ENCODE results near the gene PPP2R5D. TPM values are rescaled to one million over a fixed set of nuclear protein-coding genes. Genes with fewer than 3 reads are reported as not detected.
A peak's percentile ranks its signal among the peaks of the same experiment; 100 is the strongest.

Gene PPP2R5D
- total RNA-seq, 4 donors from 2014 or later: 44.3 to 68.2 (median 52.6) TPM

GRCh38 chr6:43029120-43029519 lies 44.8 kb downstream of the PPP2R5D start:
- Histone ChIP-seq H3K4me1 (peaks cover 26 to 34% of the 10 kb centered on the region in 2 donors), H3K9me3 (no peaks in the 10 kb centered on the region), H3K4me3 (no peak overlapping the region), H3K27me3 (no peaks in the 10 kb centered on the region), H3K27ac (peak overlapping the region in 3 of 4 donors; percentile 1 to 84 (median 10)), H3K36me3 (peaks cover 0 to 65% of the 10 kb centered on the region in 2 donors)
- DNase-seq (peak in 1 of 2 donors; percentile 47), ATAC-seq (peak in 1 of 2 donors; percentile 61)
- no peak for TF ChIP-seq POLR2A (IDR thresholded peaks at IDR 0.05)
- TF ChIP-seq, protein P1, sequence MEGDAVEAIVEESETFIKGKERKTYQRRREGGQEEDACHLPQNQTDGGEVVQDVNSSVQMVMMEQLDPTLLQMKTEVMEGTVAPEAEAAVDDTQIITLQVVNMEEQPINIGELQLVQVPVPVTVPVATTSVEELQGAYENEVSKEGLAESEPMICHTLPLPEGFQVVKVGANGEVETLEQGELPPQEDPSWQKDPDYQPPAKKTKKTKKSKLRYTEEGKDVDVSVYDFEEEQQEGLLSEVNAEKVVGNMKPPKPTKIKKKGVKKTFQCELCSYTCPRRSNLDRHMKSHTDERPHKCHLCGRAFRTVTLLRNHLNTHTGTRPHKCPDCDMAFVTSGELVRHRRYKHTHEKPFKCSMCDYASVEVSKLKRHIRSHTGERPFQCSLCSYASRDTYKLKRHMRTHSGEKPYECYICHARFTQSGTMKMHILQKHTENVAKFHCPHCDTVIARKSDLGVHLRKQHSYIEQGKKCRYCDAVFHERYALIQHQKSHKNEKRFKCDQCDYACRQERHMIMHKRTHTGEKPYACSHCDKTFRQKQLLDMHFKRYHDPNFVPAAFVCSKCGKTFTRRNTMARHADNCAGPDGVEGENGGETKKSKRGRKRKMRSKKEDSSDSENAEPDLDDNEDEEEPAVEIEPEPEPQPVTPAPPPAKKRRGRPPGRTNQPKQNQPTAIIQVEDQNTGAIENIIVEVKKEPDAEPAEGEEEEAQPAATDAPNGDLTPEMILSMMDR (IDR thresholded peaks at IDR 0.05 in 4 of 5, conservative IDR thresholded peaks at IDR 0.05 in 1 of 5): no peak
- intact Hi-C loops (cut with DNase I; ENCODE audit: low total_unique reads): no loop called here
- in situ Hi-C loops (cut with MboI; ENCODE audit: low sequenced_read_pairs in 4 of 4): no loop called here

GRCh38 chr6:43032326-43032725 lies 48.0 kb downstream of the PPP2R5D start:
- no peak for TF ChIP-seq POLR2A (IDR thresholded peaks at IDR 0.05)
- TF ChIP-seq, protein P1 (IDR thresholded peaks at IDR 0.05 in 4 of 5, conservative IDR thresholded peaks at IDR 0.05 in 1 of 5): no peak
- Histone ChIP-seq H3K36me3 (peaks cover 0 to 47% of the 10 kb centered on the region in 2 donors), H3K27me3 (no peaks in the 10 kb centered on the region), H3K4me1 (peaks cover 25 to 28% of the 10 kb centered on the region in 2 donors), H3K9me3 (no peaks in the 10 kb centered on the region), H3K4me3 (no peak overlapping the region), H3K27ac (peak overlapping the region in 1 of 4 donors; percentile 48)
- intact Hi-C loops (cut with DNase I; ENCODE audit: low total_unique reads): no loop called here
- DNase-seq (no peak), ATAC-seq (no peak)
- in situ Hi-C loops (cut with MboI; ENCODE audit: low sequenced_read_pairs in 4 of 4): no loop called here

DNA sequence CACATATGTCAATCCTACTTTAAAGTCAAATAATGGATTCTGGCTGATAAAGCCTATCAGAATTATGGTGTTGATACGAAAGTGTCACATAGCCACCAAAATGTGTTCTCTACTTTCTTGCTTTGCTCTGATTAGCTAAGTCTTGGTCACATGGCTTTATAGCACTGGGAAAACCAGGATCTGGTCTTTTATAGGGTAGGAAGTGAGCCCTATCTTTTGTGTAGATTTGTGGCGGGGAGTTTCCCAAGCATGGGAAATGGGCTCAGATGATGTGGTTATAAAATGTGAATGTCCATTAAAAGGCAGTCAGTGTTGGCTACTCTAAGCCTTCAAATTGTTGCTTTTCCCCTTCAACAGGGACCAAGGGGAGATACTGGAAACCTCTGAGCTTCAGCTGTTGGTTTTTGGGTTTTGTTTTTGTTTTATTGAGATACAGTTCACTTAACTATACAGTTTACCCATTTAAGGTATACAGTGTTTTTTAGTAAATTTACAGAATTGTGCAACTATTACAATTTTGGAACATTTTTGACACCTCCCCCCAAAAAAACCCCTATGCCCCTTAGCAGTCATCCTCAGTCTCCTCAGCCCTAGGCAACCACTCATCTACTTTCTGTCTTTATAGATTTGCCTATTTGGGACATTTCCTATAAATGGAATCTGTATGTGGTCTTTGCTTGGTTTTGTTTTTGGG lies 49.3 kb downstream of the PPP2R5D start:
- Histone ChIP-seq H3K4me1 (peaks cover 26 to 28% of the 10 kb centered on the region in 2 donors), H3K27ac (peak overlapping the region; percentile 42 to 94 (median 92)), H3K27me3 (no peaks in the 10 kb centered on the region), H3K9me3 (no peaks in the 10 kb centered on the region), H3K4me3 (no peak overlapping the region), H3K36me3 (peaks cover 0 to 44% of the 10 kb centered on the region in 2 donors)
- in situ Hi-C loops (cut with MboI; ENCODE audit: low sequenced_read_pairs in 4 of 4): no loop called here
- no peak for TF ChIP-seq POLR2A (IDR thresholded peaks at IDR 0.05)
- TF ChIP-seq, protein P1 (IDR thresholded peaks at IDR 0.05 in 4 of 5, conservative IDR thresholded peaks at IDR 0.05 in 1 of 5): no peak
- DNase-seq: no peak
- intact Hi-C loops (cut with DNase I; ENCODE audit: low total_unique reads): loop anchor here (2.0 kb wide), 1 partner anchor 19 kb away; the partner anchor contains the start of gene KLHDC3
- ATAC-seq: no peak

- in situ Hi-C loops (cut with MboI; ENCODE audit: low sequenced_read_pairs in 4 of 4): no loop called here
- H3K9me3 ChIP-seq: no peaks in the 10 kb centered on the region
- DNase-seq (no peak), ATAC-seq (no peak)
- no peaks in the 10 kb centered on the region for H3K27me3 ChIP-seq
- H3K4me3 ChIP-seq: no peak overlapping the region
- peaks cover 0 to 44% of the 10 kb centered on the region in 2 donors for H3K36me3 ChIP-seq
- no peak for TF ChIP-seq POLR2A (IDR thresholded peaks at IDR 0.05)
- TF ChIP-seq, protein P1 (IDR thresholded peaks at IDR 0.05 in 4 of 5, conservative IDR thresholded peaks at IDR 0.05 in 1 of 5): no peak
- H3K27ac ChIP-seq: peak overlapping the region; percentile 42 to 94 (median 92)
- peaks cover 26 to 30% of the 10 kb centered on the region in 2 donors for H3K4me1 ChIP-seq
- intact Hi-C loops (cut with DNase I; ENCODE audit: low total_unique reads): loop anchor here (2.0 kb wide), 1 partner anchor 19 kb away; the partner anchor contains the start of gene KLHDC3
Measured at GRCh38 chr6:43034190-43034525, 49.8 kb downstream of the PPP2R5D start.

All from gastrocnemius medialis (tissue), 4 donors.